ENCODE results near the gene ITGA11.
A peak's percentile ranks its signal among the peaks of the same experiment; 100 is the strongest.

The ITGA11 gene

GRCh38 chr15:68374168-68374745 is 57.7 kb downstream of the ITGA11 start:
- DNase-seq: no peak

- no peak for DNase-seq
Measured at GRCh38 chr15:68373028-68373427, 58.9 kb downstream of the ITGA11 start.

GRCh38 chr15:68372291-68372811 is 59.6 kb downstream of the ITGA11 start:
- DNase-seq: peak; percentile 2

GRCh38 chr15:68371851-68372250 is 60.1 kb downstream of the ITGA11 start:
- DNase-seq: no peak

GRCh38 chr15:68371160-68371559 is 60.8 kb downstream of the ITGA11 start:
- DNase-seq: no peak

- no peak for DNase-seq
Measured at GRCh38 chr15:68370768-68371151, 61.2 kb downstream of the ITGA11 start.

- no peak for DNase-seq
Measured at GRCh38 chr15:68369931-68370767, 61.8 kb downstream of the ITGA11 start.

GRCh38 chr15:68368731-68369435 is 63.1 kb downstream of the ITGA11 start:
- no peak for DNase-seq

GRCh38 chr15:68367992-68368391 is 64.0 kb downstream of the ITGA11 start:
- DNase-seq: no peak

GRCh38 chr15:68367226-68367625 is 64.7 kb downstream of the ITGA11 start:
- no peak for DNase-seq

- no peak for DNase-seq
Measured at GRCh38 chr15:68366314-68366713, 65.6 kb downstream of the ITGA11 start.

- no peak for DNase-seq
Measured at GRCh38 chr15:68365770-68366169, 66.2 kb downstream of the ITGA11 start.

- no peak for DNase-seq
Measured at GRCh38 chr15:68365140-68365745, 66.7 kb downstream of the ITGA11 start.

- DNase-seq: no peak
Measured at GRCh38 chr15:68364660-68365035, 67.3 kb downstream of the ITGA11 start.

- peak; percentile 40 for DNase-seq
Measured at GRCh38 chr15:68364028-68364659, 67.8 kb downstream of the ITGA11 start.

GRCh38 chr15:68363353-68363752 is 68.6 kb downstream of the ITGA11 start:
- no peak for DNase-seq

GRCh38 chr15:68362537-68363126 is 69.3 kb downstream of the ITGA11 start:
- no peak for DNase-seq

GRCh38 chr15:68360721-68361120 is 71.2 kb downstream of the ITGA11 start:
- no peak for DNase-seq

- no peak for DNase-seq
Measured at GRCh38 chr15:68356778-68357177, 75.2 kb downstream of the ITGA11 start.

GRCh38 chr15:68354923-68355322 is 77.0 kb downstream of the ITGA11 start:
- no peak for DNase-seq

GRCh38 chr15:68354268-68354667 is 77.7 kb downstream of the ITGA11 start:
- no peak for DNase-seq

GRCh38 chr15:68353421-68354135 is 78.4 kb downstream of the ITGA11 start:
- DNase-seq: no peak
